Vagina (tissue), 2 donors: ENCODE results near the gene YIF1B. TPM values are rescaled to one million over a fixed set of nuclear protein-coding genes. Genes with fewer than 3 reads are reported as not detected.
A peak's percentile ranks its signal among the peaks of the same experiment; 100 is the strongest.

ENCODE experiments used
- DNase-seq, 2 donors: peaks; one replicate each; pipeline ENCODE4 v3.0.0-alpha.2; 2017; ENCODE audit errors: extremely low spot score in 2 of 2
- H3K27ac ChIP-seq: fragments of 200-600 bp; sonication (generic); one replicate; pipeline ENCODE4 v1.5.1; 2019
- H3K27me3 ChIP-seq: fragments of 200-600 bp; sonication (generic); one replicate; pipeline ENCODE4 v1.5.1; 2019
- H3K36me3 ChIP-seq, 2 donors: fragments of 200-600 bp; sonication (generic); one replicate each; pipeline ENCODE4 v1.5.1; 2017 to 2019
- H3K4me1 ChIP-seq: fragments of 200-600 bp; sonication (generic); one replicate; pipeline ENCODE4 v1.5.1; 2019
- H3K4me3 ChIP-seq, 2 donors: fragments of 200-600 bp; sonication (generic); 1 replicate in 1 of 2; 2 replicates in 1 of 2; pipeline ENCODE4 v1.5.1; 2016 to 2019
- H3K9me3 ChIP-seq: fragments of 200-600 bp; sonication (generic); one replicate; pipeline ENCODE4 v1.5.1; 2019
- CTCF ChIP-seq, 3 experiments: fragments of 450-650 bp in 2 of 3; fragments of 200-600 bp in 1 of 3; sonication (generic) in 1 of 3; IDR thresholded peaks; one replicate each; pipeline ENCODE4 v1.5.1; 2017 to 2019; ENCODE audit warnings: antibody characterized with exemption in 3 of 3, mild to moderate bottlenecking in 2 of 3, moderate library complexity in 2 of 3
- POLR2A ChIP-seq, 2 donors: fragments of 450-650 bp; IDR thresholded peaks; one replicate each; pipeline ENCODE4 v1.6.1; 2017; ENCODE audit warnings: antibody characterized with exemption in 2 of 2, mild to moderate bottlenecking in 2 of 2, moderate library complexity in 2 of 2
- POLR2AphosphoS5 ChIP-seq, 2 donors: sonication (generic); formaldehyde crosslinking; IDR thresholded peaks; one replicate each; pipeline ENCODE4 v1.9.0; 2017; ENCODE audit warnings: antibody characterized with exemption in 2 of 2, mild to moderate bottlenecking in 2 of 2, low read depth in 1 of 2; ENCODE audit not compliant: insufficient read depth in 1 of 2
- intact Hi-C: fragments of 100-400 bp; cut with DNase I; formaldehyde crosslinking; loops from one replicate; pipeline ENCODE4 v1.15.1; 2023
- total RNA-seq: library from RNA; depleted of rRNA; stranded (reverse); fragments of >200 nt; gene quantifications from one replicate; pipeline ENCODE4 v1.2.3, GENCODE V29; 2016

Gene YIF1B
- total RNA-seq, 1 donor from 2014 or later, result 32.9 TPM

DNA sequence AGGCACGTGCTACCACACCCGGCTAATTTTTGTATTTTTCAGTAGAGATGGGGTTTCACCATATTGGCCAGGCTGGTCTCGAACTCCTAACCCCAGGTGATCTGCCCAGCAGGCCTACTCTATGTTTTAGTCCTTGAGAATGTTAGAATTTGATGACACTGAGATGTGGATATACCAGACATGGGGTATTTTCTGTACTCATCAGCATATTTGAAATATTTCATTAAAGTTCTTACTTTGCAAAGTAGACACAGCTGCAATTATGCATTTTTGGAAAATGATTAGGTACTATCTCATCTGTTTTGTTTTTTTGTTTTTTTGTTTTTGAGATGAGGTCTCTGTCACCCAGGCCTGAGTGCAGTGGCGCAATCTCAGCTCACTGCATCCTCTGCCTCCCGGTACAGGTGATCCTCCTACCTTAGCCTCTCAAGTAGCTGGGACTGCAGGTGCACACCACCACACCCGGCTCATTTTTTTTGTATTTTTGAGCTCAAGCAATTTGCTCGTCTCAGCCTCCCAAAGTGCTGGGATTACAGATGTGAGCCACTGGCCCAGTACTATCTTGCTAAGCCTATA is 38.7 kb downstream of the YIF1B start:
- no peaks in the 10 kb centered on the region for H3K9me3 ChIP-seq
- H3K27me3 ChIP-seq, result no peaks in the 10 kb centered on the region
- no peak for DNase-seq
- peaks cover 32% of the 10 kb centered on the region for H3K4me1 ChIP-seq
- TF ChIP-seq POLR2A (IDR thresholded peaks at IDR 0.05) (no peak), CTCF (IDR thresholded peaks at IDR 0.05) (no peak), POLR2AphosphoS5 (IDR thresholded peaks at IDR 0.05; ENCODE audit: insufficient read depth in 1 of 2, low read depth in 1 of 2) (no peak)
- H3K27ac ChIP-seq, result peak overlapping the region; percentile 56
- intact Hi-C loops, result no loop called here
- H3K36me3 ChIP-seq, result no peaks in the 10 kb centered on the region
- H3K4me3 ChIP-seq, result no peak overlapping the region

DNA sequence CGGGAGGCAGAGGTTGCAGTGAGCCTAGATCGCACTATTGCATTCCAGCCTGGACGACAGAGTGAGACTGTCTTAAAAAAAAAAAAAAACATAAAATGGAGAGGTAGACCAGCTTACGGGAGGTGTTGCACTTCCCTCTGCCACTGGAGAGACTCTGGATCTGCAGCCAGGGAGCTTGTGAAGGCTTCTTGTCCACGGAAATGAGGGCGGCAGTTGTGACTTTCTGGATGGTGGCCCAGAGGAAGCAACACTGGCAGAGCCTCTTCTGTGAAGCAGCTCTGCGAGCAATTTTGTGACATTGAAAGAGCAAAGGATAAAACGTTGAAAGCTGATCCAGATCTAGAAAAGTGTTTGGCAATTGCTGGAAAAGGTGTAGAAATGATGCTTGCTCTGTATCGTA is 41.0 kb downstream of the YIF1B start:
- peaks cover 32% of the 10 kb centered on the region for H3K4me1 ChIP-seq

DNA sequence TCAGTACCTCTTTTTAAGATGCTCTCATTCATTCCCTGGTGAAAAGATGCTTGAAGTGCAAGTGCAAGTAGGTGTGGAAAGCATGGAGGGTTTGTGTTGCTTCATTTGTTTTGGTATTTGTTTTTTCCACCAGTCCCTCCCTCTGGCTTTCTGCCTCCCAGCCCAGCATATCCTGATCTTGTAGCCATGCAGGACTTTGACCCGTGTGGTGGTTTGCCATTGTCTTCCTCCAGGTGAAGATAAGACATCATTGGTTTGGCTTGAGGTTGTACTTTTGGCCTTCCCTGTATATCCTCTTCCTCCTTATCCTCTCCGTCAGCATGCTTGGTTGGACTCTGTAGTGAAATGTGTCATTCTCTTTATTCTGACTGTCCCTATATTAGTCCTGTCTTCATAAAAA is 42.2 kb downstream of the YIF1B start:
- Histone ChIP-seq H3K27ac (no peak overlapping the region), H3K4me3 (no peak overlapping the region), H3K9me3 (no peaks in the 10 kb centered on the region), H3K36me3 (no peaks in the 10 kb centered on the region), H3K27me3 (no peaks in the 10 kb centered on the region), H3K4me1 (peaks cover 29% of the 10 kb centered on the region)
- TF ChIP-seq POLR2A (IDR thresholded peaks at IDR 0.05) (no peak), CTCF (IDR thresholded peaks at IDR 0.05) (no peak), POLR2AphosphoS5 (IDR thresholded peaks at IDR 0.05; ENCODE audit: insufficient read depth in 1 of 2, low read depth in 1 of 2) (no peak)
- DNase-seq, result no peak
- intact Hi-C loops, result no loop called here

More for the DNA sequence above, 41.0 kb downstream of the YIF1B start:
- Histone ChIP-seq H3K4me3 (no peak overlapping the region), H3K27ac (no peak overlapping the region), H3K36me3 (no peaks in the 10 kb centered on the region), H3K9me3 (no peaks in the 10 kb centered on the region), H3K27me3 (no peaks in the 10 kb centered on the region)
- TF ChIP-seq POLR2A (IDR thresholded peaks at IDR 0.05) (no peak), POLR2AphosphoS5 (IDR thresholded peaks at IDR 0.05; ENCODE audit: insufficient read depth in 1 of 2, low read depth in 1 of 2) (no peak)
- intact Hi-C loops, result no loop called here
- DNase-seq, result no peak

- intact Hi-C loops, result no loop called here
- no peaks in the 10 kb centered on the region for H3K36me3 ChIP-seq
- H3K4me1 ChIP-seq, result peaks cover 31% of the 10 kb centered on the region
- H3K27ac ChIP-seq, result no peak overlapping the region
- no peak for DNase-seq
- no peaks in the 10 kb centered on the region for H3K27me3 ChIP-seq
- H3K9me3 ChIP-seq, result no peaks in the 10 kb centered on the region
- no peak for TF ChIP-seq CTCF (IDR thresholded peaks at IDR 0.05)
- no peak for TF ChIP-seq POLR2A (IDR thresholded peaks at IDR 0.05)
- TF ChIP-seq POLR2AphosphoS5 (IDR thresholded peaks at IDR 0.05; ENCODE audit: insufficient read depth in 1 of 2, low read depth in 1 of 2), result no peak
- H3K4me3 ChIP-seq, result no peak overlapping the region
Observed at GRCh38 chr19:38270587-38271167, 45.1 kb downstream of the YIF1B start.

GRCh38 chr19:38268539-38268938 is 47.2 kb downstream of the YIF1B start:
- TF ChIP-seq CTCF (IDR thresholded peaks at IDR 0.05) (no peak), POLR2A (IDR thresholded peaks at IDR 0.05) (no peak), POLR2AphosphoS5 (IDR thresholded peaks at IDR 0.05; ENCODE audit: insufficient read depth in 1 of 2, low read depth in 1 of 2) (no peak)
- Histone ChIP-seq H3K4me1 (peaks cover 38% of the 10 kb centered on the region), H3K27me3 (no peaks in the 10 kb centered on the region), H3K27ac (no peak overlapping the region), H3K9me3 (no peaks in the 10 kb centered on the region), H3K4me3 (no peak overlapping the region), H3K36me3 (no peaks in the 10 kb centered on the region)
- no peak for DNase-seq
- intact Hi-C loops, result no loop called here
